Right lobe of liver (tissue), 6 donors: Measurements from ENCODE around the gene CDIPT. TPM values are rescaled to one million over a fixed set of nuclear protein-coding genes. Genes with fewer than 3 reads are reported as not detected.
"Not testable (repeated sequence)": the region's sequence is repeated elsewhere in the genome, so short reads cannot be mapped to it uniquely, and the experiment has no call there.

Source experiments
- ATAC-seq, 4 donors: fragments of 200-7000 bp; cut with Tn5 transposase; one replicate each; pipeline ENCODE4 v1.9.1; 2020; ENCODE audit warnings: mild to moderate bottlenecking in 4 of 4, moderate library complexity in 4 of 4
- DNase-seq, 3 donors: peaks; one replicate each; pipeline ENCODE4 v3.0.0-alpha.2; 2020
- H3K27ac ChIP-seq, 3 donors: fragments of 200-600 bp; one replicate each; pipeline ENCODE4 v1.8.0; 2022
- H3K27me3 ChIP-seq, 2 donors: fragments of 200-600 bp; one replicate each; pipeline ENCODE4 v1.8.0; 2022
- H3K36me3 ChIP-seq, 4 donors: fragments of 200-600 bp; sonication (generic) in 1 of 4; one replicate each; pipeline versions ENCODE4 v1.5.1 to v1.8.0; 2017 to 2022; ENCODE audit warnings: control low read depth in 1 of 4
- H3K4me1 ChIP-seq, 4 donors: fragments of 200-600 bp; sonication (generic) in 1 of 4; one replicate each; pipeline versions ENCODE4 v1.5.1 to v1.8.0; 2017 to 2022; ENCODE audit warnings: control low read depth in 1 of 4
- H3K4me3 ChIP-seq, 3 donors: fragments of 200-600 bp; one replicate each; pipeline ENCODE4 v1.8.0; 2022
- H3K9me3 ChIP-seq, 4 donors: fragments of 200-600 bp; sonication (generic) in 1 of 4; one replicate each; pipeline versions ENCODE4 v1.5.1 to v1.8.0; 2017 to 2022; ENCODE audit warnings: control low read depth in 1 of 4
- POLR2A ChIP-seq: fragments of 450-650 bp; IDR thresholded peaks from one replicate; pipeline ENCODE4 v1.6.1; 2017; ENCODE audit warnings: antibody characterized with exemption, mild to moderate bottlenecking
- WGBS: methylation state at CpG from one replicate; pipeline ENCODE4 v1.1.6; 2018; ENCODE audit warnings: low coverage, low lambda C conversion rate; ENCODE audit not compliant: insufficient coverage; ENCODE audit errors: missing lambda C conversion rate; 5-methylcytosine and 5-hydroxymethylcytosine counted together
- intact Hi-C, 2 donors: fragments of 100-400 bp; cut with DNase I; formaldehyde crosslinking; loops; one replicate each; pipeline versions ENCODE4 v1.11.2 to v1.14.1; 2022
- total RNA-seq, 6 experiments: library from RNA; depleted of rRNA in 2 of 6; stranded (reverse); fragments of >200 nt in 2 of 6; fragmentation: NEBNext Ultra II Directional in 3 of 6; extraction: Animal tissue kit (Norgen Biotek cat#: 25700) in 3 of 6; gene quantifications; one replicate each; pipeline versions ENCODE4 v1.1.0 to v1.2.4, GENCODE V29; 2016 to 2023
- TF ChIP-seq, protein P1 (sequence below), 4 donors: fragments of 200-600 bp in 3 of 4; fragments of 450-650 bp in 1 of 4; IDR thresholded peaks; one replicate each; pipeline versions ENCODE4 v1.5.1 to v1.8.0; 2016 to 2022; ENCODE audit warnings: antibody characterized with exemption in 4 of 4, mild to moderate bottlenecking in 2 of 4
- donor health status: DM: no; HTN: yes; CAD: no.
- donor health status: DM: no; HTN: no; CAD: no.
- donor health status: DM: no; HTN: no; CAD: no.
- donor health status: DM: no; HTN: yes; CAD: no.
- donor health status: DM: no; HTN: yes; CAD: no.

CDIPT gene
- total RNA-seq, 6 experiments from 2014 or later = 35.1 to 96.6 (median 58.2) TPM

GRCh38 chr16:29873319-29873718 is 10.3 kb upstream of the CDIPT start:
- TF ChIP-seq, protein P1, sequence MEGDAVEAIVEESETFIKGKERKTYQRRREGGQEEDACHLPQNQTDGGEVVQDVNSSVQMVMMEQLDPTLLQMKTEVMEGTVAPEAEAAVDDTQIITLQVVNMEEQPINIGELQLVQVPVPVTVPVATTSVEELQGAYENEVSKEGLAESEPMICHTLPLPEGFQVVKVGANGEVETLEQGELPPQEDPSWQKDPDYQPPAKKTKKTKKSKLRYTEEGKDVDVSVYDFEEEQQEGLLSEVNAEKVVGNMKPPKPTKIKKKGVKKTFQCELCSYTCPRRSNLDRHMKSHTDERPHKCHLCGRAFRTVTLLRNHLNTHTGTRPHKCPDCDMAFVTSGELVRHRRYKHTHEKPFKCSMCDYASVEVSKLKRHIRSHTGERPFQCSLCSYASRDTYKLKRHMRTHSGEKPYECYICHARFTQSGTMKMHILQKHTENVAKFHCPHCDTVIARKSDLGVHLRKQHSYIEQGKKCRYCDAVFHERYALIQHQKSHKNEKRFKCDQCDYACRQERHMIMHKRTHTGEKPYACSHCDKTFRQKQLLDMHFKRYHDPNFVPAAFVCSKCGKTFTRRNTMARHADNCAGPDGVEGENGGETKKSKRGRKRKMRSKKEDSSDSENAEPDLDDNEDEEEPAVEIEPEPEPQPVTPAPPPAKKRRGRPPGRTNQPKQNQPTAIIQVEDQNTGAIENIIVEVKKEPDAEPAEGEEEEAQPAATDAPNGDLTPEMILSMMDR (IDR thresholded peaks at IDR 0.05) = no peak
- TF ChIP-seq POLR2A = no peak
- intact Hi-C loops = loop anchor here in 1 of 2 donors (10.0 kb wide), 1 partner anchor 151 kb away; the partner anchor contains the start of gene C16orf92
- peaks cover 0 to 7% of the 10 kb centered on the region in 2 donors for H3K27me3 ChIP-seq
- H3K4me1 ChIP-seq = no peaks in the 10 kb centered on the region
- H3K4me3 ChIP-seq = no peak overlapping the region
- ATAC-seq (no peak), DNase-seq (no peak)
- no peak overlapping the region for H3K27ac ChIP-seq
- H3K9me3 ChIP-seq = no peaks in the 10 kb centered on the region
- no peaks in the 10 kb centered on the region for H3K36me3 ChIP-seq
- no CpG with 5 or more reads among the region's 26 CpGs for WGBS

- WGBS = 90% methylated on average over 7 of the region's 16 CpGs
- TF ChIP-seq, protein P1 (IDR thresholded peaks at IDR 0.05) = no peak
- TF ChIP-seq POLR2A = no peak
- no peak for DNase-seq
- no peak overlapping the region for H3K4me3 ChIP-seq
- H3K36me3 ChIP-seq = no peaks in the 10 kb centered on the region
- no peaks in the 10 kb centered on the region for H3K4me1 ChIP-seq
- H3K27me3 ChIP-seq = peaks cover 0 to 1% of the 10 kb centered on the region in 2 donors
- ATAC-seq = no peak
- H3K9me3 ChIP-seq = no peaks in the 10 kb centered on the region
- intact Hi-C loops = loop anchor here in 1 of 2 donors (10.0 kb wide), 1 partner anchor 153 kb away; the partner anchor contains the start of gene C16orf92
- no peak overlapping the region for H3K27ac ChIP-seq
These were observed 9.0 kb upstream of the CDIPT start for GRCh38 chr16:29871822-29872546.

GRCh38 chr16:29869067-29869466 is 6.0 kb upstream of the CDIPT start:
- H3K27me3 ChIP-seq, H3K9me3 ChIP-seq, H3K4me1 ChIP-seq, H3K4me3 ChIP-seq, ATAC-seq, DNase-seq, H3K36me3 ChIP-seq, H3K27ac ChIP-seq, intact Hi-C loops: not testable (repeated sequence)
- 72% methylated on average over 5 of the region's 8 CpGs for WGBS

- WGBS = 50% methylated on average over 1 of the region's 8 CpGs
- H3K36me3 ChIP-seq = no peaks in the 10 kb centered on the region
- no peak overlapping the region for H3K27ac ChIP-seq
- ATAC-seq (no peak), DNase-seq (no peak)
- H3K4me3 ChIP-seq = no peak overlapping the region
- H3K4me1 ChIP-seq = no peaks in the 10 kb centered on the region
- intact Hi-C loops = no loop called here
- TF ChIP-seq POLR2A = no peak
- TF ChIP-seq, protein P1 (IDR thresholded peaks at IDR 0.05) = no peak
- no peaks in the 10 kb centered on the region for H3K27me3 ChIP-seq
- H3K9me3 ChIP-seq = no peaks in the 10 kb centered on the region
These were observed 5.5 kb upstream of the CDIPT start for GRCh38 chr16:29868396-29869009.

- DNase-seq = no peak
- Histone ChIP-seq H3K4me3 (no peak overlapping the region), H3K27me3 (no peaks in the 10 kb centered on the region), H3K36me3 (peaks cover 4 to 12% (median 8%) of the 10 kb centered on the region in 4 donors), H3K27ac (no peak overlapping the region), H3K4me1 (peaks cover 0 to 19% (median 10%) of the 10 kb centered on the region in 4 donors), H3K9me3 (no peaks in the 10 kb centered on the region)
- ATAC-seq = no peak
- intact Hi-C loops = no loop called here
- WGBS = 76% methylated on average over 4 of the region's 9 CpGs
- TF ChIP-seq, protein P1 (IDR thresholded peaks at IDR 0.05) = no peak
- no peak for TF ChIP-seq POLR2A
These were observed 1.2 kb upstream of the CDIPT start for GRCh38 chr16:29864205-29864604.
